Transverse colon (tissue), 4 donors: ENCODE data around the gene SLAMF7. TPM values are rescaled to one million over a fixed set of nuclear protein-coding genes. Genes with fewer than 3 reads are reported as not detected.

Experiments used
- DNase-seq: peaks from one replicate; pipeline ENCODE4 v3.0.0-alpha.2; 2019
- H3K27ac ChIP-seq, 4 donors: fragments of 200-600 bp; sonication (generic); 2 replicates each; pipeline ENCODE4 v1.5.1; 2016 to 2018; ENCODE audit warnings: inconsistent platforms in 4 of 4
- H3K27me3 ChIP-seq: fragments of 200-600 bp; sonication (generic); 2 replicates; pipeline ENCODE4 v1.5.1; 2017; ENCODE audit warnings: inconsistent platforms
- H3K36me3 ChIP-seq, 4 donors: fragments of 200-600 bp; sonication (generic); 2 replicates each; pipeline ENCODE4 v1.5.1; 2017 to 2019; ENCODE audit warnings: inconsistent platforms in 4 of 4
- H3K4me1 ChIP-seq, 4 donors: fragments of 200-600 bp; sonication (generic); 2 replicates each; pipeline ENCODE4 v1.5.1; 2017 to 2020; ENCODE audit warnings: inconsistent platforms in 4 of 4
- H3K4me3 ChIP-seq, 4 donors: fragments of 200-600 bp; sonication (generic); 1 replicate in 1 of 4; 2 replicates in 3 of 4; pipeline versions ENCODE4 v1.5.1 to v1.6.1; 2017 to 2019; ENCODE audit warnings: inconsistent platforms in 4 of 4
- H3K9me3 ChIP-seq, 2 donors: fragments of 200-600 bp; sonication (generic); 2 replicates each; pipeline ENCODE4 v1.5.1; 2017 to 2019; ENCODE audit warnings: inconsistent platforms in 2 of 2
- CTCF ChIP-seq, 5 experiments: fragments of 200-600 bp in 3 of 5; fragments of 450-650 bp in 2 of 5; sonication (generic) in 3 of 5; IDR thresholded peaks; 1 replicate in 2 of 5; 2 replicates in 3 of 5; pipeline ENCODE4 v1.5.1; 2016 to 2017; ENCODE audit warnings: antibody characterized with exemption in 5 of 5, inconsistent platforms in 3 of 5, mild to moderate bottlenecking in 2 of 5, moderate library complexity in 1 of 5
- EP300 ChIP-seq: sonication (generic); formaldehyde crosslinking; IDR thresholded peaks from one replicate; pipeline ENCODE4 v1.6.1; 2017; ENCODE audit warnings: antibody characterized with exemption, low read depth
- POLR2A ChIP-seq: fragments of 450-650 bp; IDR thresholded peaks from one replicate; pipeline ENCODE4 v1.6.1; 2016; ENCODE audit warnings: antibody characterized with exemption, mild to moderate bottlenecking, moderate library complexity
- POLR2AphosphoS5 ChIP-seq, 3 donors: sonication (generic); formaldehyde crosslinking; IDR thresholded peaks; one replicate each; pipeline ENCODE4 v1.6.1; 2016; ENCODE audit warnings: antibody characterized with exemption in 3 of 3
- WGBS, 2 donors: methylation state at CpG; one replicate each; pipeline ENCODE4 v1.1.5; 2018; ENCODE audit warnings: low coverage in 1 of 2; 5-methylcytosine and 5-hydroxymethylcytosine counted together
- in situ Hi-C, 4 donors: fragments of 200-750 bp; cut with MboI; loops; one replicate each; pipeline versions ENCODE4 v1.15.0 to v1.15.1; 2017; ENCODE audit warnings: low sequenced_read_pairs in 3 of 4, low pct_ligation_motif_present in 1 of 4, low pct_unique_long_range_greater_than_20kb in 1 of 4
- intact Hi-C: fragments of 100-400 bp; cut with DNase I; formaldehyde crosslinking; loops from one replicate; pipeline ENCODE4 v1.15.1; 2023; ENCODE audit warnings: low total_unique reads
- total RNA-seq, 4 donors: library from RNA; depleted of rRNA; stranded (reverse); fragments of >200 nt; gene quantifications; one replicate each; pipeline ENCODE4 v1.1.0, GENCODE V29; 2016

The SLAMF7 gene
- total RNA-seq, 4 donors from 2014 or later, result 0.20 to 15.4 (median 2.7) TPM; not detected in 1

- Histone ChIP-seq H3K27ac (no peak overlapping the region), H3K4me1 (no peaks in the 10 kb centered on the region), H3K36me3 (no peaks in the 10 kb centered on the region), H3K4me3 (no peak overlapping the region), H3K27me3 (no peaks in the 10 kb centered on the region), H3K9me3 (no peaks in the 10 kb centered on the region)
- TF ChIP-seq CTCF (IDR thresholded peaks at IDR 0.05), result no peak
- no peak for TF ChIP-seq EP300
- TF ChIP-seq POLR2A, result no peak
- no peak for TF ChIP-seq POLR2AphosphoS5 (IDR thresholded peaks at IDR 0.05)
- DNase-seq, result no peak
- in situ Hi-C loops, result loop anchor here in 2 of 4 donors (25.0 kb wide), 1 partner anchor 215 kb away; the partner anchor contains the start of gene ITLN2 (in 2 of the 2)
- intact Hi-C loops, result no loop called here
Observed at GRCh38 chr1:160747717-160748116, 8.7 kb downstream of the SLAMF7 start.

- H3K27ac ChIP-seq, result no peak overlapping the region
- no peak overlapping the region for H3K4me3 ChIP-seq
- 86 to 90% methylated on average over 3 to 10 of the region's 10 CpGs for whole genome bisulfite sequencing, 2 donors
- DNase-seq, result no peak
- no peaks in the 10 kb centered on the region for H3K27me3 ChIP-seq
- peak in 1 of 5 experiments; percentile 11 for TF ChIP-seq CTCF (IDR thresholded peaks at IDR 0.05)
- TF ChIP-seq POLR2A, result no peak
- no peaks in the 10 kb centered on the region for H3K4me1 ChIP-seq
- H3K36me3 ChIP-seq, result no peaks in the 10 kb centered on the region
- no peaks in the 10 kb centered on the region for H3K9me3 ChIP-seq
- intact Hi-C loops (no loop called here), in situ Hi-C loops (loop anchor here in 2 of 4 donors (25.0 kb wide), 1 partner anchor 214 kb away; the partner anchor contains the start of gene ITLN2 (in 2 of the 2))
Observed at GRCh38 chr1:160748181-160748877, 9.3 kb downstream of the SLAMF7 start.

- no peak overlapping the region for H3K27ac ChIP-seq
- H3K27me3 ChIP-seq, result no peaks in the 10 kb centered on the region
- no peaks in the 10 kb centered on the region for H3K4me1 ChIP-seq
- WGBS, 2 donors, result 92 to 98% methylated on average over 1 of the region's 1 CpG
- H3K9me3 ChIP-seq, result no peaks in the 10 kb centered on the region
- in situ Hi-C loops (loop anchor here in 2 of 4 donors (25.0 kb wide), 1 partner anchor 213 kb away; the partner anchor contains the start of gene ITLN2 (in 2 of the 2)), intact Hi-C loops (no loop called here)
- H3K36me3 ChIP-seq, result no peaks in the 10 kb centered on the region
- no peak overlapping the region for H3K4me3 ChIP-seq
- no peak for DNase-seq
- no peak for TF ChIP-seq CTCF (IDR thresholded peaks at IDR 0.05)
- TF ChIP-seq EP300, result no peak
- no peak for TF ChIP-seq POLR2A
- TF ChIP-seq POLR2AphosphoS5 (IDR thresholded peaks at IDR 0.05), result no peak
Observed at GRCh38 chr1:160748878-160749269, 9.8 kb downstream of the SLAMF7 start.

- TF ChIP-seq CTCF (IDR thresholded peaks at IDR 0.05) (no peak), EP300 (no peak), POLR2A (no peak), POLR2AphosphoS5 (IDR thresholded peaks at IDR 0.05) (no peak)
- Histone ChIP-seq H3K4me3 (no peak overlapping the region), H3K36me3 (no peaks in the 10 kb centered on the region), H3K27me3 (no peaks in the 10 kb centered on the region), H3K9me3 (no peaks in the 10 kb centered on the region), H3K4me1 (no peaks in the 10 kb centered on the region), H3K27ac (no peak overlapping the region)
- in situ Hi-C loops, result no loop called here
- intact Hi-C loops, result no loop called here
- 90 to 92% methylated on average over 2 of the region's 2 CpGs for WGBS, 2 donors
- no peak for DNase-seq
Observed at GRCh38 chr1:160750608-160751007, 11.6 kb downstream of the SLAMF7 start.
